Glomerular endothelial cell (primary cell): Measurements from ENCODE around the gene ADCY2. TPM values are rescaled to one million over a fixed set of nuclear protein-coding genes. Genes with fewer than 3 reads are reported as not detected.

Source experiments
- DNase-seq: peaks from one replicate; pipeline ENCODE4 v3.0.0-alpha.2; 2011; ENCODE audit warnings: low read depth, low spot score; ENCODE audit errors: extremely low read depth
- total RNA-seq: library from RNA; depleted of rRNA; stranded (reverse); fragments of >200 nt; gene quantifications from 2 replicates; pipeline ENCODE4 v1.2.3, GENCODE V29; 2015

Gene ADCY2
- total RNA-seq, 1 donor from 2014 or later = not detected

- no peak for DNase-seq
Observed at GRCh38 chr5:7813007-7813406, 417.1 kb downstream of the ADCY2 start.

GRCh38 chr5:7813576-7813975 is 417.6 kb downstream of the ADCY2 start:
- DNase-seq = no peak

- no peak for DNase-seq
Observed at GRCh38 chr5:7814816-7815215, 418.9 kb downstream of the ADCY2 start.

- DNase-seq = no peak
Observed at GRCh38 chr5:7815892-7816534, 420.1 kb downstream of the ADCY2 start.

- no peak for DNase-seq
Observed at GRCh38 chr5:7816535-7816901, 420.6 kb downstream of the ADCY2 start.

- DNase-seq = no peak
Observed at GRCh38 chr5:7822449-7822848, 426.5 kb downstream of the ADCY2 start.

- no peak for DNase-seq
Observed at GRCh38 chr5:7823594-7823993, 427.7 kb downstream of the ADCY2 start.

- DNase-seq = no peak
Observed at GRCh38 chr5:7824995-7825394, 429.1 kb downstream of the ADCY2 start.

- no peak for DNase-seq
Observed at GRCh38 chr5:7825630-7826029, 429.7 kb downstream of the ADCY2 start.

- DNase-seq = no peak
Observed at GRCh38 chr5:7827610-7828009, 431.7 kb downstream of the ADCY2 start.

GRCh38 chr5:7828269-7828668 is 432.3 kb downstream of the ADCY2 start:
- no peak for DNase-seq

GRCh38 chr5:7834982-7835381 is 439.0 kb downstream of the ADCY2 start:
- no peak for DNase-seq

GRCh38 chr5:7837403-7837802 is 441.5 kb downstream of the ADCY2 start:
- DNase-seq = no peak

GRCh38 chr5:7842531-7842930 is 446.6 kb downstream of the ADCY2 start:
- DNase-seq = no peak

- DNase-seq = no peak
Observed at GRCh38 chr5:7844901-7845300, 449.0 kb downstream of the ADCY2 start.

GRCh38 chr5:7845557-7845956 is 449.6 kb downstream of the ADCY2 start:
- no peak for DNase-seq

GRCh38 chr5:7846327-7846726 is 450.4 kb downstream of the ADCY2 start:
- no peak for DNase-seq

- DNase-seq = no peak
Observed at GRCh38 chr5:7848296-7848695, 452.4 kb downstream of the ADCY2 start.

GRCh38 chr5:7849681-7850394 is 453.9 kb downstream of the ADCY2 start:
- no peak for DNase-seq

- no peak for DNase-seq
Observed at GRCh38 chr5:7850395-7851239, 454.7 kb downstream of the ADCY2 start, which contains the start of gene CFAP90. Gene CFAP90 (minus strand): TSS chr5:7851133. CDS start chr5:7851021, 112 bp downstream.

- no peak for DNase-seq
Observed at GRCh38 chr5:7851240-7851592, 455.3 kb downstream of the ADCY2 start.
